GM06990 (cell line): Measurements from ENCODE around the gene NCBP3.
"Not testable (repeated sequence)": the region's sequence is repeated elsewhere in the genome, so short reads cannot be mapped to it uniquely, and the experiment has no call there.

Source experiments
- DNase-seq: peaks from one replicate; pipeline ENCODE4 v3.0.0-alpha.2; 2011; ENCODE audit not compliant: insufficient read length; ENCODE audit errors: extremely low read depth
- H3K27me3 ChIP-seq: replicated peaks from 2 replicates; pipeline ENCODE4 v1.6.0; 2011; ENCODE audit warnings: low read length; ENCODE audit not compliant: control insufficient read depth, insufficient read depth
- H3K36me3 ChIP-seq: 2 replicates; pipeline ENCODE4 v1.5.1; 2011; ENCODE audit warnings: low read length; ENCODE audit not compliant: control insufficient read depth, insufficient read depth
- H3K4me3 ChIP-seq: replicated peaks from 2 replicates; pipeline ENCODE4 v1.5.1; 2011; ENCODE audit warnings: low read depth, mild to moderate bottlenecking, control low read depth, low read length
- TF ChIP-seq, protein P1 (sequence below): IDR thresholded peaks from 2 replicates; pipeline ENCODE4 v1.5.1; 2011; ENCODE audit warnings: low read length, control low read depth, mild to moderate bottlenecking, inconsistent platforms; ENCODE audit not compliant: insufficient read depth, poor library complexity, severe bottlenecking

The NCBP3 gene

GRCh38 chr17:3792481-3792880 lies 53.6 kb downstream of the NCBP3 start:
- TF ChIP-seq, protein P1, sequence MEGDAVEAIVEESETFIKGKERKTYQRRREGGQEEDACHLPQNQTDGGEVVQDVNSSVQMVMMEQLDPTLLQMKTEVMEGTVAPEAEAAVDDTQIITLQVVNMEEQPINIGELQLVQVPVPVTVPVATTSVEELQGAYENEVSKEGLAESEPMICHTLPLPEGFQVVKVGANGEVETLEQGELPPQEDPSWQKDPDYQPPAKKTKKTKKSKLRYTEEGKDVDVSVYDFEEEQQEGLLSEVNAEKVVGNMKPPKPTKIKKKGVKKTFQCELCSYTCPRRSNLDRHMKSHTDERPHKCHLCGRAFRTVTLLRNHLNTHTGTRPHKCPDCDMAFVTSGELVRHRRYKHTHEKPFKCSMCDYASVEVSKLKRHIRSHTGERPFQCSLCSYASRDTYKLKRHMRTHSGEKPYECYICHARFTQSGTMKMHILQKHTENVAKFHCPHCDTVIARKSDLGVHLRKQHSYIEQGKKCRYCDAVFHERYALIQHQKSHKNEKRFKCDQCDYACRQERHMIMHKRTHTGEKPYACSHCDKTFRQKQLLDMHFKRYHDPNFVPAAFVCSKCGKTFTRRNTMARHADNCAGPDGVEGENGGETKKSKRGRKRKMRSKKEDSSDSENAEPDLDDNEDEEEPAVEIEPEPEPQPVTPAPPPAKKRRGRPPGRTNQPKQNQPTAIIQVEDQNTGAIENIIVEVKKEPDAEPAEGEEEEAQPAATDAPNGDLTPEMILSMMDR = no peak
- Histone ChIP-seq H3K4me3 (no peak overlapping the region), H3K27me3 (no peaks in the 10 kb centered on the region), H3K36me3 (no peaks in the 10 kb centered on the region)
- no peak for DNase-seq

DNA sequence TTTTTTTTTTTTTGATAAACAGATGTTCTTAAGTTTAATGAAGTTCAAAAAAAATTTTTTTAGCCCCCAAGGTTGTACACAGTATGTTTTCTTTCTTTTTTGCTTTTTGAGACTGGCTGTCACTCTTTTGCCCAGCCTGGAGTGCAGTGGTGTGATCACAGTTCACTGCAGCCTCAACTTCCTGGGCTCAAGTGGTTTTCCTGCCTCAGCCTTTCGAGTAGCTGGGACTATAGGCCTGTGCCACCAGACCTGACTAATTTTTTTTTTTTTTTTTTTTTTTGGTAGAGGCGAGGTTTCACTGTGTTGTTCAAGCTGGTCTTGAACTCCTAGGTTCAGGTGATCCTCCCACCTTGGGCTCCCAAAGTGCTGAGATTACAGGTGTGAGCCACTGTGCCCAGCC lies 57.8 kb downstream of the NCBP3 start:
- no peak overlapping the region for H3K4me3 ChIP-seq
- no peaks in the 10 kb centered on the region for H3K27me3 ChIP-seq
- DNase-seq = no peak
- H3K36me3 ChIP-seq = no peaks in the 10 kb centered on the region
- TF ChIP-seq, protein P1 = no peak

DNA sequence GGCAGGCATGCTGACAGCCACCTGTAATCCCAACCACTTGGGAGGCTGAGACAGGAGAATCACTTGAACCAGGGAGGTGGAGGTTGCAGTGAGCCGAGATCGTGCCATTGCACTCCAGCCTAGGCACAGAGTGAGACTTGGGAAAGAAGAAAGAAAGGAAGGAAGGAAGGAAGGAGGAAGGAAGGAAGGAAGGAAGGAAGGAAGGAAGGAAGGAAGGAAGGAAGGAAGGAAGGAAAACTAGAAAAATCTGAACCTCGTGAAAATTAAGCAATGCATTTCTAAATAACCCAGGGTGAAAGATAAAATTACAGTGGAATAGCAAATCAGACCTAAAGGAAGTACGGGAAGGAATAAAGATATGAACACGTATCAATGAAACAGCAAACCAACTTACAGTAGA lies 60.7 kb downstream of the NCBP3 start:
- not testable (repeated sequence) for H3K4me3 ChIP-seq, H3K27me3 ChIP-seq, DNase-seq, H3K36me3 ChIP-seq

DNA sequence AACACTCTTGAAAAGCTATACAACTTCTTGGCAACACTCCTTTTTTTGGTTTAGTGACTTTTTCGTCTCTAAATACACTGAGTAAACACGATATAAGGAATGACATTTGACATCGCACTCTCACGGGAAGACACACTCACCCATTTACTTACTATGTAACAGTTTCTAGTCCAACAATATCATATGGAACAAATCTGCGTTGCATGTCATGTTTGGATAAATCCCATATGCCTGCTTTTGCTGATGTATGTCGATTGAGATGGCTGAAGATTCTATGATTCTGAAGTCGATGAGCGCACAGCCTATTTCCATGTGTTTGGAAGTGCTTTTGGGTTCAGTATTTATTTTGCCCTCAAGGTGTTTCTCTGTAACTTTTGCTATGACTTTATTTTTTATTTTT lies 63.3 kb downstream of the NCBP3 start:
- Histone ChIP-seq H3K27me3 (no peaks in the 10 kb centered on the region), H3K36me3 (no peaks in the 10 kb centered on the region)
- TF ChIP-seq, protein P1 = no peak

GRCh38 chr17:3780986-3781385 lies 65.1 kb downstream of the NCBP3 start:
- H3K36me3 ChIP-seq = no peaks in the 10 kb centered on the region
- TF ChIP-seq, protein P1 = no peak
- DNase-seq = no peak
- H3K27me3 ChIP-seq = no peaks in the 10 kb centered on the region
- H3K4me3 ChIP-seq = no peak overlapping the region

More for the DNA sequence above, 63.3 kb downstream of the NCBP3 start:
- no peak overlapping the region for H3K4me3 ChIP-seq
- no peak for DNase-seq

GRCh38 chr17:3777366-3778120 lies 68.5 kb downstream of the NCBP3 start:
- no peaks in the 10 kb centered on the region for H3K27me3 ChIP-seq
- no peaks in the 10 kb centered on the region for H3K36me3 ChIP-seq
- TF ChIP-seq, protein P1 = no peak
- H3K4me3 ChIP-seq = no peak overlapping the region
- DNase-seq = no peak
